CD14-positive monocyte (primary cell): ENCODE data around the gene TNRC6A. TPM values are rescaled to one million over a fixed set of nuclear protein-coding genes. Genes with fewer than 3 reads are reported as not detected.

Source experiments
- DNase-seq, 3 donors: peaks; one replicate each; pipeline ENCODE4 v3.0.0-alpha.2; 2011 to 2022
- H2AFZ ChIP-seq: 2 replicates; pipeline ENCODE4 v1.6.0; 2012; ENCODE audit warnings: mild to moderate bottlenecking, low read depth, low read length, inconsistent platforms; ENCODE audit not compliant: insufficient read depth, poor library complexity, severe bottlenecking
- H3K27ac ChIP-seq, 2 donors: 1 replicate in 1 of 2; 2 replicates in 1 of 2; pipeline ENCODE4 v1.5.1; 2012 to 2013; ENCODE audit warnings: low read length in 2 of 2, control low read depth in 1 of 2, inconsistent platforms in 1 of 2, low read depth in 1 of 2, mild to moderate bottlenecking in 1 of 2
- H3K27me3 ChIP-seq, 2 donors: one replicate each; pipeline versions ENCODE4 v1.6.0 to v1.6.1; 2011 to 2013; ENCODE audit warnings: low read length in 2 of 2; ENCODE audit not compliant: control insufficient read depth in 2 of 2, insufficient read depth in 2 of 2
- H3K36me3 ChIP-seq, 2 donors: replicated peaks in 1 of 2; 1 replicate in 1 of 2; 2 replicates in 1 of 2; pipeline versions ENCODE4 v1.5.1 to v1.6.1; 2012 to 2013; ENCODE audit warnings: low read length in 2 of 2, control low read depth in 1 of 2, inconsistent platforms in 1 of 2, mild to moderate bottlenecking in 1 of 2; ENCODE audit not compliant: insufficient read depth in 2 of 2, control insufficient read depth in 1 of 2
- H3K4me1 ChIP-seq, 2 donors: 1 replicate in 1 of 2; 2 replicates in 1 of 2; pipeline versions ENCODE4 v1.5.1 to v1.6.1; 2012 to 2013; ENCODE audit warnings: low read length in 2 of 2, control low read depth in 1 of 2, inconsistent platforms in 1 of 2, mild to moderate bottlenecking in 1 of 2, moderate library complexity in 1 of 2; ENCODE audit not compliant: insufficient read depth in 2 of 2, control insufficient read depth in 1 of 2
- H3K4me2 ChIP-seq: replicated peaks from 2 replicates; pipeline ENCODE3; 2012; ENCODE audit warnings: low read length, moderate library complexity, mild to moderate bottlenecking; ENCODE audit not compliant: poor library complexity, severe bottlenecking; ENCODE audit errors: extremely low read depth
- H3K4me3 ChIP-seq, 3 experiments: fragments of 200-600 bp in 1 of 3; sonication (generic) in 1 of 3; replicated peaks in 1 of 3; 1 replicate in 2 of 3; 2 replicates in 1 of 3; pipeline ENCODE4 v1.5.1; 2011 to 2013; ENCODE audit warnings: low read length in 3 of 3, mild to moderate bottlenecking in 3 of 3, control low read depth in 2 of 3, low read depth in 2 of 3, inconsistent platforms in 1 of 3, moderate library complexity in 1 of 3
- H3K79me2 ChIP-seq: 2 replicates; pipeline ENCODE4 v1.6.0; 2012; ENCODE audit warnings: mild to moderate bottlenecking, control low read depth, inconsistent platforms, low read length, moderate library complexity; ENCODE audit not compliant: insufficient read depth
- H3K9ac ChIP-seq: 2 replicates; pipeline ENCODE4 v1.6.0; 2017; ENCODE audit warnings: low read length, mild to moderate bottlenecking; ENCODE audit not compliant: insufficient read depth, poor library complexity, severe bottlenecking
- H3K9me3 ChIP-seq, 2 donors: replicated peaks in 1 of 2; 1 replicate in 1 of 2; 2 replicates in 1 of 2; pipeline versions ENCODE4 v1.5.1 to v1.6.1; 2012 to 2013; ENCODE audit warnings: low read length in 2 of 2, control low read depth in 1 of 2; ENCODE audit not compliant: control insufficient read depth in 1 of 2, insufficient read depth in 1 of 2
- H4K20me1 ChIP-seq: 2 replicates; pipeline ENCODE4 v1.6.0; 2012; ENCODE audit warnings: mild to moderate bottlenecking, low read length, control low read depth, moderate library complexity; ENCODE audit not compliant: insufficient read depth
- H3K27ac Mint-ChIP-seq, 7 donors: one replicate each; pipeline ENCODE4 v1.8.0; 2020; ENCODE audit warnings: mild to moderate bottlenecking in 7 of 7, mixed read lengths in 7 of 7, moderate library complexity in 6 of 7, inconsistent platforms in 2 of 7
- H3K27me3 Mint-ChIP-seq, 3 donors: one replicate each; pipeline ENCODE4 v1.8.0; 2021 to 2022; ENCODE audit warnings: low read depth in 3 of 3, mild to moderate bottlenecking in 3 of 3, mixed read lengths in 3 of 3, moderate library complexity in 3 of 3, inconsistent platforms in 1 of 3
- H3K36me3 Mint-ChIP-seq, 2 donors: one replicate each; pipeline ENCODE4 v1.8.0; 2020; ENCODE audit warnings: mixed read lengths in 2 of 2, inconsistent platforms in 1 of 2, mild to moderate bottlenecking in 1 of 2
- H3K4me1 Mint-ChIP-seq: one replicate; pipeline ENCODE4 v1.8.0; 2020; ENCODE audit warnings: mild to moderate bottlenecking, mixed read lengths
- H3K4me3 Mint-ChIP-seq, 2 donors: one replicate each; pipeline ENCODE4 v1.8.0; 2020; ENCODE audit warnings: mild to moderate bottlenecking in 2 of 2, mixed read lengths in 2 of 2, moderate library complexity in 1 of 2
- H3K9me3 Mint-ChIP-seq, 7 donors: one replicate each; pipeline ENCODE4 v1.8.0; 2020 to 2022; ENCODE audit warnings: mixed read lengths in 7 of 7, mild to moderate bottlenecking in 6 of 7, moderate library complexity in 6 of 7, inconsistent platforms in 2 of 7
- CTCF ChIP-seq: fragments of 200-600 bp; IDR thresholded peaks from one replicate; pipeline ENCODE4 v1.8.0; 2022; ENCODE audit warnings: antibody characterized with exemption, mild to moderate bottlenecking
- WGBS: methylation state at CpG from one replicate; pipeline ENCODE4 v1.1.5; 2013; ENCODE audit warnings: missing lambda C conversion rate; ENCODE audit not compliant: insufficient coverage; 5-methylcytosine and 5-hydroxymethylcytosine counted together
- intact Hi-C, 2 donors: fragments of 100-400 bp; cut with micrococcal nuclease; formaldehyde crosslinking; loops; one replicate each; pipeline versions ENCODE4 v1.15.0 to v1.15.1; 2023
- polyA plus RNA-seq, 3 donors: library from polyadenylated mRNA; depleted of rRNA in 1 of 3; unstranded in 2 of 3; stranded (reverse) in 1 of 3; fragments of 300-500 nt in 2 of 3; fragments of >200 nt in 1 of 3; fragmentation: Illumina TruSeq in 2 of 3; gene quantifications; 1 replicate in 2 of 3; 2 replicates in 1 of 3; pipeline ENCODE4 v1.2.3, GENCODE V29; 2012 to 2021

The TNRC6A gene
- polyA plus RNA-seq, 3 donors, result 3.3 to 36.1 (median 4.0) TPM

DNA sequence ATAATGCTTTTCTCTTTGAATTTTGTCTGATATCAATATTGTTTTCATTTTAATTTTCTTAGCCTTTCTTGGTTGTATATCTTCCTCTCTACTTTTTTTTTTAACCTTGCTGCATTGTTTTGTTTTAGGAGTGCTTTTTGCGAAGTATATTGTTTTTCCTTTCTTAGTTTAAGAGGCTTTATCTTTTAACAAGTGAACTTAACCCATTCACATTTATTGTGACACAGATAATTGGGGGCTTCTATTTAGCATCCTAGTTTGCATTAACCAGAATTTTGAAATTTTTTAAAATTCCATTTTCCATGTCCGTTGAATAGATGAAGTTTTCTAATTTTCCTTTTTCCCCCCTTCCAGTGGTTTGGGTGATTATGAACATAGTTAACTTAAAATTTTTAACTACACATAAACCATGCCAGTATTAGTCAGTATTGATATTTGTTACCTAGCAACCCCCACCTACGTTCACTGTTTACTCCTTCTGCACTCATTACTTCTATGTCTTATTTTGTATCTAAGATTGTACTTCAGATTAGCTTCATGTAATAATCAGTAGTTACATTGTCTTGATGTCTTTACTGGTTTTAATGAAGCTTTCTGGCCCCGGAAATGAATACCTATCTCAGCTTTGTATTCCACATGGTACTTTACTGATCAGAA, 44.4 kb downstream of the TNRC6A start:
- no peak overlapping the region for H3K9ac ChIP-seq
- H3K27me3 Mint-ChIP-seq, result no peaks in the 10 kb centered on the region
- H3K36me3 Mint-ChIP-seq, result peaks cover 60 to 66% of the 10 kb centered on the region in 2 donors
- DNase-seq, result no peak
- H3K36me3 ChIP-seq, result peaks cover 41 to 83% of the 10 kb centered on the region in 2 donors
- no peaks in the 10 kb centered on the region for H3K4me1 Mint-ChIP-seq
- H3K9me3 Mint-ChIP-seq, result no peaks in the 10 kb centered on the region
- no peaks in the 10 kb centered on the region for H3K9me3 ChIP-seq
- no peaks in the 10 kb centered on the region for H3K4me1 ChIP-seq
- no peak overlapping the region for H3K4me2 ChIP-seq
- no peak overlapping the region for H3K27ac Mint-ChIP-seq
- intact Hi-C loops, result no loop called here
- peaks cover 80% of the 10 kb centered on the region for H4K20me1 ChIP-seq
- no CpG with 5 or more reads among the region's 4 CpGs for WGBS
- no peak overlapping the region for H2AFZ ChIP-seq
- peaks cover 37% of the 10 kb centered on the region for H3K79me2 ChIP-seq
- H3K27me3 ChIP-seq, result no peaks in the 10 kb centered on the region
- TF ChIP-seq CTCF, result no peak
- H3K4me3 Mint-ChIP-seq, result no peak overlapping the region
- H3K4me3 ChIP-seq, result no peak overlapping the region
- H3K27ac ChIP-seq, result no peak overlapping the region

GRCh38 chr16:24774510-24774909, 45.1 kb downstream of the TNRC6A start:
- H3K36me3 ChIP-seq, result peaks cover 47 to 88% of the 10 kb centered on the region in 2 donors
- H3K36me3 Mint-ChIP-seq, result peaks cover 66 to 71% of the 10 kb centered on the region in 2 donors

More at GRCh38 chr16:24774510-24774909, 45.1 kb downstream of the TNRC6A start:
- Mint-ChIP-seq H3K9me3 (no peaks in the 10 kb centered on the region), H3K4me1 (no peaks in the 10 kb centered on the region), H3K27me3 (no peaks in the 10 kb centered on the region), H3K27ac (no peak overlapping the region), H3K4me3 (no peak overlapping the region)
- intact Hi-C loops, result no loop called here
- Histone ChIP-seq H3K27ac (no peak overlapping the region), H3K27me3 (no peaks in the 10 kb centered on the region), H3K4me3 (no peak overlapping the region), H3K4me1 (no peaks in the 10 kb centered on the region), H2AFZ (no peak overlapping the region), H3K4me2 (no peak overlapping the region), H3K79me2 (peaks cover 37% of the 10 kb centered on the region), H3K9ac (no peak overlapping the region), H3K9me3 (no peaks in the 10 kb centered on the region), H4K20me1 (peaks cover 80% of the 10 kb centered on the region)
- TF ChIP-seq CTCF, result no peak
- no peak for DNase-seq
- WGBS, result no CpG with 5 or more reads among the region's 1 CpG
